Nephron (organoid): ENCODE results near the gene NUTF2.
A peak's percentile ranks its signal among the peaks of the same experiment; 100 is the strongest.

Experiments
- H3K27ac Mint-ChIP-seq, 3 experiments: 2 replicates each; pipeline ENCODE4 v1.8.0; 2020; ENCODE audit warnings: mixed read lengths in 3 of 3, mild to moderate bottlenecking in 2 of 3, moderate library complexity in 1 of 3
- H3K27me3 Mint-ChIP-seq: 2 replicates; pipeline ENCODE4 v1.8.0; 2021; ENCODE audit warnings: low read depth, mild to moderate bottlenecking, moderate library complexity, mixed read lengths
- H3K36me3 Mint-ChIP-seq: 2 replicates; pipeline ENCODE4 v1.8.0; 2020; ENCODE audit warnings: low read depth, mixed read lengths
- H3K4me1 Mint-ChIP-seq: 2 replicates; pipeline ENCODE4 v1.8.0; 2020; ENCODE audit warnings: mixed read lengths
- H3K4me3 Mint-ChIP-seq, 3 experiments: 2 replicates each; pipeline ENCODE4 v1.8.0; 2020; ENCODE audit warnings: mild to moderate bottlenecking in 3 of 3, mixed read lengths in 3 of 3, moderate library complexity in 2 of 3
- H3K9me3 Mint-ChIP-seq: 2 replicates; pipeline ENCODE4 v1.8.0; 2020; ENCODE audit warnings: mixed read lengths
- CTCF ChIP-seq, 3 experiments: fragments of 200-600 bp; sonication (generic); IDR thresholded peaks; one replicate each; pipeline ENCODE4 v1.5.0; 2021; ENCODE audit warnings: antibody characterized with exemption in 3 of 3; ENCODE audit not compliant: unreplicated experiment in 3 of 3

Gene NUTF2

DNA sequence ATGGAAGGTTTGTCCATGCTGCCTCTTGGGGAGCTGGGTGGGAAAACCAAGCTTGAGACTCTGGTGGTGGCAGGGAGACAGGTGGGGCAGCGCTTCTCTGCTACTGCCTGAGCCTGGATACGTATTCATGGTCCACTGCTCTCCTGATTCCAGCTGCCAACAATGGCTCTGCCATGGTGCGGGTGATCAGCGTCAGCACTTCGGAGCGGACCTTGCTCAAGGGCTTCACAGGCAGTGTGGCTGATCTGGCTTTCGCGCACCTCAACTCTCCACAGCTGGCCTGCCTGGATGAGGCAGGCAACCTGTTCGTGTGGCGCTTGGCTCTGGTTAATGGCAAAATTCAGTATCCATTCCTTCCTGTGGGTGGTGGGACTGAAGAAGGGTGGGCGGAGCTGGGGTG lies 30.3 kb downstream of the NUTF2 start:
- H3K4me1 Mint-ChIP-seq: peaks cover 32% of the 10 kb centered on the region
- no peaks in the 10 kb centered on the region for H3K9me3 Mint-ChIP-seq
- H3K4me3 Mint-ChIP-seq: no peak overlapping the region
- peaks cover 41% of the 10 kb centered on the region for H3K36me3 Mint-ChIP-seq
- H3K27me3 Mint-ChIP-seq: no peaks in the 10 kb centered on the region
- H3K27ac Mint-ChIP-seq: no peak overlapping the region
- TF ChIP-seq CTCF (IDR thresholded peaks at IDR 0.05; ENCODE audit: unreplicated experiment in 3 of 3): no peak

- Mint-ChIP-seq H3K4me1 (peaks cover 41% of the 10 kb centered on the region), H3K36me3 (peaks cover 44% of the 10 kb centered on the region), H3K4me3 (no peak overlapping the region), H3K27me3 (no peaks in the 10 kb centered on the region), H3K9me3 (no peaks in the 10 kb centered on the region), H3K27ac (no peak overlapping the region)
- no peak for TF ChIP-seq CTCF (IDR thresholded peaks at IDR 0.05; ENCODE audit: unreplicated experiment in 3 of 3)
These were observed 31.5 kb downstream of the NUTF2 start for GRCh38 chr16:67878232-67878631.

GRCh38 chr16:67878846-67879245 lies 32.1 kb downstream of the NUTF2 start:
- no peaks in the 10 kb centered on the region for H3K9me3 Mint-ChIP-seq
- H3K27me3 Mint-ChIP-seq: no peaks in the 10 kb centered on the region
- no peak overlapping the region for H3K4me3 Mint-ChIP-seq
- H3K27ac Mint-ChIP-seq: no peak overlapping the region
- peaks cover 42% of the 10 kb centered on the region for H3K4me1 Mint-ChIP-seq
- peaks cover 47% of the 10 kb centered on the region for H3K36me3 Mint-ChIP-seq
- TF ChIP-seq CTCF (IDR thresholded peaks at IDR 0.05; ENCODE audit: unreplicated experiment in 3 of 3): no peak

- no peak overlapping the region for H3K4me3 Mint-ChIP-seq
These were observed 32.7 kb downstream of the NUTF2 start for GRCh38 chr16:67879462-67879861.

GRCh38 chr16:67879936-67880335 lies 33.2 kb downstream of the NUTF2 start:
- no peak for TF ChIP-seq CTCF (IDR thresholded peaks at IDR 0.05; ENCODE audit: unreplicated experiment in 3 of 3)
- Mint-ChIP-seq H3K36me3 (peaks cover 51% of the 10 kb centered on the region), H3K27me3 (no peaks in the 10 kb centered on the region), H3K9me3 (no peaks in the 10 kb centered on the region), H3K4me1 (peaks cover 38% of the 10 kb centered on the region), H3K4me3 (peak overlapping the region in 1 of 3 experiments; percentile 59), H3K27ac (no peak overlapping the region)

More at GRCh38 chr16:67879462-67879861, 32.7 kb downstream of the NUTF2 start:
- Mint-ChIP-seq H3K36me3 (peaks cover 49% of the 10 kb centered on the region), H3K27me3 (no peaks in the 10 kb centered on the region), H3K4me1 (peaks cover 39% of the 10 kb centered on the region), H3K27ac (no peak overlapping the region), H3K9me3 (no peaks in the 10 kb centered on the region)
- TF ChIP-seq CTCF (IDR thresholded peaks at IDR 0.05; ENCODE audit: unreplicated experiment in 3 of 3): no peak

GRCh38 chr16:67880584-67880983 lies 33.9 kb downstream of the NUTF2 start:
- no peak overlapping the region for H3K4me3 Mint-ChIP-seq
- no peak overlapping the region for H3K27ac Mint-ChIP-seq
- peaks cover 32% of the 10 kb centered on the region for H3K4me1 Mint-ChIP-seq
- no peak for TF ChIP-seq CTCF (IDR thresholded peaks at IDR 0.05; ENCODE audit: unreplicated experiment in 3 of 3)
- no peaks in the 10 kb centered on the region for H3K9me3 Mint-ChIP-seq
- H3K36me3 Mint-ChIP-seq: peaks cover 51% of the 10 kb centered on the region
- H3K27me3 Mint-ChIP-seq: no peaks in the 10 kb centered on the region
